Stimulated activated CD8-positive, alpha-beta memory T cell treated with anti-CD3 and anti-CD28 coated beads, Interleukin-4, amount 100 ng/mL, for 1 hour (primary cell): ENCODE measurements around the gene BEST3.
"Not testable (repeated sequence)": the region's sequence is repeated elsewhere in the genome, so short reads cannot be mapped to it uniquely, and the experiment has no call there.

Experiments used
- DNase-seq, 2 donors: peaks; one replicate each; pipeline ENCODE4 v3.0.0-alpha.2; 2020; ENCODE audit warnings: low read depth in 2 of 2, low spot score in 1 of 2

The BEST3 gene

DNA sequence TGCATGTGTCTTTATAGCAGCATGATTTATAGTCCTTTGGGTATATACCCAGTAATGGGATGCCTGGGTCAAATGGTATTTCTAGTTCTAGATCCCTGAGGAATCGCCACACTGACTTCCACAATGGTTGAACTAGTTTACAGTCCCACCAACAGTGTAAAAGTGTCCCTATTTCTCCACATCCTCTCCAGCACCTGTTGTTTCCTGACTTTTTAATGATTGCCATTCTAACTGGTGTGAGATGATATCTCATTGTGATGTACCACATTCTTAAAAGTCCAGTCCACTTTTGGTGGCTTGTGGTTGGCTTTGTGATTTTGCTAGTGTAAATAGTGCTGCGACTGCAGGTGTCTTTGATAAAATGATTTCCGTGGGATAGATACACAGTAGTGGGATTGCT lies 94.8 kb downstream of the BEST3 start:
- DNase-seq: not testable (repeated sequence)
